Measurements from ENCODE around the gene FYB1. TPM values are rescaled to one million over a fixed set of nuclear protein-coding genes. Genes with fewer than 3 reads are reported as not detected.

Gene FYB1
- total and polyA plus RNA-seq, 2 of the 8 experiments (the other 6 are each of a cell fraction or from before 2014, with no cell fraction given): not detected

DNA sequence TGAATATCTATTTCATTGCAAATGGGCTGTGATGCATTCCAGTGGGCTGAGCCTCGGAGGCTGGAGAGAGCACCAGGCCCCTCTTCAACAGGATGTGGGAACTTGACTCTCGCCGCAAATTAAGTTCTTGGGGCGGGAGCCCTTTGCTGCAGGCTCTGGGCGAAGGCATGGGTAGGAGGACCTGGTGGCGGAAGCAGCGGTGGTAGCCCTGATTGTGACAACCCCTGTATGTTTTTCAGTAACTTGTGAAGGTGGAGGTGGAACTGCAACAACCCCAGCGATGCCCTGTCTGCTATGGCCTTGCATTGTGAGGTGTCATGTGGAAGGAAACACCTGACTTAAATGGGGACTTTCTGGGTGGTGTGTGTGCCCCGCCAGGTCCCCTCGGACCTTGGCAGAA lies 9.4 kb downstream of the FYB1 start:
- CTCF ChIA-PET (ENCODE audit: partially characterized antibody): no interaction called here
- WGBS, 2 experiments (ENCODE audit: extremely low coverage in 1 of 2, insufficient coverage in 1 of 2, insufficient read length in 1 of 2, insufficient replicate concordance in 2 of 2, low coverage in 1 of 2, low lambda C conversion rate in 2 of 2, missing lambda C conversion rate in 1 of 2): 95% methylated on average over 10 of the region's 10 CpGs; no CpG with 5 or more reads in 1 of the 2 experiments
- Histone ChIP-seq H3K56ac (replicated peaks; ENCODE audit: insufficient read length, low read depth, low read length) (no peak overlapping the region), H4K5ac (ENCODE audit: insufficient read length, low read depth, low read length) (no peak overlapping the region), H3K9me3 (ENCODE audit: insufficient read depth in 2 of 2, low read depth in 1 of 2, low read length in 1 of 2) (no peaks in the 10 kb centered on the region), H3K14ac (ENCODE audit: insufficient read length) (no peak overlapping the region), H2BK12ac (ENCODE audit: low read depth, low read length) (no peak overlapping the region), H3K79me1 (ENCODE audit: low read depth, low read length) (no peaks in the 10 kb centered on the region), H3K23ac (ENCODE audit: insufficient read length) (no peak overlapping the region), H3K18ac (ENCODE audit: extremely low read depth, low read length) (no peak overlapping the region), H3K4me2 (ENCODE audit: insufficient read depth in 1 of 2, low read depth in 2 of 2, low read length in 2 of 2) (no peak overlapping the region), H3K27me3 (replicated peaks in 1 of 4; ENCODE audit: control insufficient read depth in 3 of 4, extremely low read depth in 1 of 4, insufficient read depth in 3 of 4, low read length in 3 of 4) (no peaks in the 10 kb centered on the region), H3K36me3 (ENCODE audit: control insufficient read depth in 2 of 4, insufficient read depth in 4 of 4, low read length in 3 of 4) (no peaks in the 10 kb centered on the region), H3K23me2 (ENCODE audit: low read depth, low read length) (no peaks in the 10 kb centered on the region), H3K9ac (replicated peaks in 1 of 4; ENCODE audit: extremely low read depth in 1 of 4, low read depth in 3 of 4, low read length in 3 of 4) (no peak overlapping the region), H2AK5ac (ENCODE audit: low read depth, low read length) (no peak overlapping the region), H4K20me1 (replicated peaks in 1 of 2; ENCODE audit: control insufficient read depth in 1 of 2, insufficient read depth in 2 of 2, low read length in 2 of 2) (no peaks in the 10 kb centered on the region), H2BK15ac (ENCODE audit: low read length) (no peak overlapping the region), H3K4ac (replicated peaks; ENCODE audit: insufficient read length, low read depth, low read length) (no peak overlapping the region), H4K8ac (ENCODE audit: extremely low read depth, insufficient read depth, low read length) (no peak overlapping the region), H2BK5ac (ENCODE audit: low read depth, low read length) (no peak overlapping the region), H3K4me3 (ENCODE audit: extremely low read depth in 1 of 4, insufficient read depth in 2 of 4, low read depth in 3 of 4, low read length in 4 of 4) (no peak overlapping the region), H4K91ac (replicated peaks; ENCODE audit: insufficient read length, low read length) (no peak overlapping the region), H2BK120ac (replicated peaks; ENCODE audit: low read depth, low read length) (no peak overlapping the region), H3K79me2 (ENCODE audit: control insufficient read depth in 1 of 2, insufficient read depth in 2 of 2, low read length in 2 of 2) (no peaks in the 10 kb centered on the region), H3K27ac (ENCODE audit: low read depth, low read length) (no peak overlapping the region), H3K4me1 (replicated peaks in 1 of 4; ENCODE audit: control insufficient read depth in 3 of 4, insufficient read depth in 4 of 4, low read length in 3 of 4) (no peaks in the 10 kb centered on the region; a peak in 1 of 7 replicates), H2AFZ (ENCODE audit: low read length) (no peak overlapping the region), H2BK20ac (ENCODE audit: low read length) (no peak overlapping the region)
- TF ChIP-seq KDM4A (IDR thresholded peaks at IDR 0.05; ENCODE audit: low read depth, low read length, severe bottlenecking) (no peak), MAX (IDR thresholded peaks at IDR 0.05) (no peak), CBX5 (IDR thresholded peaks at IDR 0.05; ENCODE audit: low read depth, low read length) (no peak), SIRT6 (IDR thresholded peaks at IDR 0.05; ENCODE audit: low read length) (no peak), YY1 (IDR thresholded peaks at IDR 0.05; ENCODE audit: low read depth, low read length) (no peak)
- TF ChIP-seq, protein P1, sequence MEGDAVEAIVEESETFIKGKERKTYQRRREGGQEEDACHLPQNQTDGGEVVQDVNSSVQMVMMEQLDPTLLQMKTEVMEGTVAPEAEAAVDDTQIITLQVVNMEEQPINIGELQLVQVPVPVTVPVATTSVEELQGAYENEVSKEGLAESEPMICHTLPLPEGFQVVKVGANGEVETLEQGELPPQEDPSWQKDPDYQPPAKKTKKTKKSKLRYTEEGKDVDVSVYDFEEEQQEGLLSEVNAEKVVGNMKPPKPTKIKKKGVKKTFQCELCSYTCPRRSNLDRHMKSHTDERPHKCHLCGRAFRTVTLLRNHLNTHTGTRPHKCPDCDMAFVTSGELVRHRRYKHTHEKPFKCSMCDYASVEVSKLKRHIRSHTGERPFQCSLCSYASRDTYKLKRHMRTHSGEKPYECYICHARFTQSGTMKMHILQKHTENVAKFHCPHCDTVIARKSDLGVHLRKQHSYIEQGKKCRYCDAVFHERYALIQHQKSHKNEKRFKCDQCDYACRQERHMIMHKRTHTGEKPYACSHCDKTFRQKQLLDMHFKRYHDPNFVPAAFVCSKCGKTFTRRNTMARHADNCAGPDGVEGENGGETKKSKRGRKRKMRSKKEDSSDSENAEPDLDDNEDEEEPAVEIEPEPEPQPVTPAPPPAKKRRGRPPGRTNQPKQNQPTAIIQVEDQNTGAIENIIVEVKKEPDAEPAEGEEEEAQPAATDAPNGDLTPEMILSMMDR (IDR thresholded peaks at IDR 0.05; ENCODE audit: control extremely low read depth in 1 of 3, insufficient read depth in 1 of 3, low read depth in 1 of 3, low read length in 3 of 3): no peak
- POLR2A ChIA-PET (ENCODE audit: partially characterized antibody): no interaction called here
- FAIRE-seq (no peak), DNase-seq (ENCODE audit: low read depth in 1 of 2, low spot score in 2 of 2) (no peak)

All from H1 (cell line).